K562 treated with DMSO at 1 percent for 48 hours (cell line): Measurements from ENCODE around the gene SAMD7. TPM values are rescaled to one million over a fixed set of nuclear protein-coding genes. Genes with fewer than 3 reads are reported as not detected.

Experiments used
- total RNA-seq: library from RNA; unstranded; fragments of 300-600 nt; gene quantifications from 2 replicates; pipeline ENCODE4 v1.2.3, GENCODE V29; 2022; ENCODE audit warnings: low replicate concordance; ENCODE audit errors: extremely low read depth

Gene SAMD7
- total RNA-seq = not detected in 2 replicates

GRCh38 chr3:169911272-169911671 lies at the start of gene SAMD7:
TSS of gene SAMD7 (plus strand) at chr3:169911572. CDS start at chr3:169919499, 7,927 bp downstream.

GRCh38 chr3:169869484-169870220 lies 41.7 kb upstream of the SAMD7 start, which contains the start of gene LRRC31:
TSS of gene LRRC31 (minus strand) at chr3:169869935. CDS start at chr3:169869807, 128 bp downstream.

GRCh38 chr3:169966428-169966950 lies 55.1 kb downstream of the SAMD7 start, which contains the start of gene SEC62:
TSS of gene SEC62 (plus strand) at chr3:169966807. CDS start at chr3:169966823, 16 bp downstream.

Other genes with a start within 250 kb of the SAMD7 start
- not detected in 2 replicates for gene MECOM, start 247.9 kb upstream of the SAMD7 start, total RNA-seq
- gene TERC, start 146.5 kb upstream of the SAMD7 start, total RNA-seq = not detected in 2 replicates
- gene ACTRT3, start 142.0 kb upstream of the SAMD7 start, total RNA-seq = not detected in 2 replicates
- gene MYNN, start 138.2 kb upstream of the SAMD7 start, total RNA-seq = not detected in 2 replicates
- gene LRRIQ4, start 98.7 kb upstream of the SAMD7 start, total RNA-seq = not detected in 2 replicates
- not detected in 2 replicates for gene LRRC34, start 98.7 kb upstream of the SAMD7 start, total RNA-seq
- gene LRRC31, start 41.6 kb upstream of the SAMD7 start, total RNA-seq = not detected in 2 replicates
- not detected in 2 replicates for gene SEC62, start 55.2 kb downstream of the SAMD7 start, total RNA-seq
- not detected in 2 replicates for gene GPR160, start 126.4 kb downstream of the SAMD7 start, total RNA-seq